Omental fat pad (tissue), 4 donors: ENCODE results near the gene N4BP2L1. TPM values are rescaled to one million over a fixed set of nuclear protein-coding genes. Genes with fewer than 3 reads are reported as not detected.

ENCODE experiments used
- ATAC-seq: fragments of 150-250 bp; one replicate; pipeline ENCODE4 v1.9.1; 2016; ENCODE audit warnings: mild to moderate bottlenecking, moderate library complexity; ENCODE audit not compliant: low FRiP score
- DNase-seq: peaks from one replicate; pipeline ENCODE4 v3.0.0-alpha.2; 2019; ENCODE audit warnings: low spot score
- CTCF ChIP-seq, 3 donors: fragments of 450-650 bp; IDR thresholded peaks; one replicate each; pipeline ENCODE4 v1.5.1; 2016 to 2017; ENCODE audit warnings: antibody characterized with exemption in 3 of 3, mild to moderate bottlenecking in 3 of 3, moderate library complexity in 2 of 3
- total RNA-seq, 4 donors: library from RNA; depleted of rRNA; stranded (reverse); fragments of >200 nt; gene quantifications; one replicate each; pipeline ENCODE4 v1.1.0, GENCODE V29; 2016

N4BP2L1 gene
- total RNA-seq, 4 donors from 2014 or later: 10.6 to 28.4 (median 16.3) TPM

GRCh38 chr13:32448972-32449371 is 21.0 kb upstream of the N4BP2L1 start:
- ATAC-seq (no peak), DNase-seq (no peak)
- no peak for TF ChIP-seq CTCF (IDR thresholded peaks at IDR 0.05)

DNA sequence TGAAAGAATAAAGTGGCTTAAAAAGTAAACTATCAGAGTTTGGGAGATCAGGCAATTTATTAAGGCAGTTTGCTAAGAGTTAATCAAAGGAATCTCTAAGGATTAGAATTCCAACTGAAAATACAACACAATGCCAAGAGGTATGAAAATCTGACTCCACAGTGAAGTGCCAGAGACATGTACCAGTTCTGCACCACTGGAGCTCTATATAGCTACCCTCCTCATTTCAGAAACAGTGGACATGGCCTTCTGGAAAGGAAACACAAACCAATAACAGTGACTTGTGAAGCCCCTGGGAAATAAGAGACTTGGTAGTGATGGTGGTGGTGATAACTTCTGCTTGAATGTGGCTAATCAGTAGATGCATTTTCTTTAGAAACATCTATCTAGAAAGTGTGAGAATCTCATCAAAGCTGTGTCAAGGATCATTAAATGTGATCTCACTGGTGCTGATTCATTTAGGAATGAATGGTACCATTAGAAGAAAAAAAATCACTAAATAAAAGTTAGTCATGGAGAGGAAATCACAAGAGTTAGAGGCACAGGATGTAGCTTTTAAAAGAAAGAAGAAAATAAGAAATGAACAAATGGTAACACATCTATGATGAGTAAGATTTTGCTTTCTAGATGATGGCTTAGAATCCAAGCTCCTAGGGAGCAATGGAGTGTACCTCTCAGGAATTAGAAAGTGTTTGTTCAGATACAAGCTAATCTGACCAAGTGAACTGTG is 20.1 kb upstream of the N4BP2L1 start:
- ATAC-seq (no peak), DNase-seq (no peak)
- no peak for TF ChIP-seq CTCF (IDR thresholded peaks at IDR 0.05)

DNA sequence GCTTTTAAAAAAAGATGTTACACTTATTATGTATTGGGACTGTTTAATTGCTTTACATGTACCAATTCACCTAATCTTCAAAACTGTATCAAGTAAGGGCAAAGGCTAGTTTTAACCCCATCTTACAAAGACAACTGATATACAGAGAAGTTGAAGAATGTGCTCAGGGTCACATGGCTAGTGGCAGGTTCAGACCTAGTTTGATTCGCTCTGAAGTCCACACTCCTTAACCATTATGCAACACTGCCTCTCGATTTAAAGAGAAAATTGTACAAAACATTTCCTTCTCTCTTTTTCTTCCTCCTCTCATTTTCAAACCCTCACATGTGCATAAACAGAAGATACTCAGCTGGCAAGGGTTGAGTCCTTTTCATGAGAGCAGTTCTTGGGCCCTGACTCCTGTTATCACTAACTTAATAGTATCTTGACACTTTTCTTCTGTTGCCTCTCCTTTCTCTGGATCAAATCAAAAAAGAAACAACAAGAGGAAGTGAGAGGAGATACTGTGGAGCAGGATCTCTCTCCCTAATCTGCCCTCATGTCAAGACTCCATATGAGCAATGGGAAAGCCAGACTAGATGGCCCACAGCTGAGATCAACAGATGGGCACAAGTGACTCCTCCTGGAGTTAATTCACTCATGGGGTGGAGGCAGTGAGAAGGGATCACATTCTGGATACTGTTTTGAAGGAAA is 19.0 kb upstream of the N4BP2L1 start:
- DNase-seq (no peak), ATAC-seq (no peak)
- TF ChIP-seq CTCF (IDR thresholded peaks at IDR 0.05): no peak

DNA sequence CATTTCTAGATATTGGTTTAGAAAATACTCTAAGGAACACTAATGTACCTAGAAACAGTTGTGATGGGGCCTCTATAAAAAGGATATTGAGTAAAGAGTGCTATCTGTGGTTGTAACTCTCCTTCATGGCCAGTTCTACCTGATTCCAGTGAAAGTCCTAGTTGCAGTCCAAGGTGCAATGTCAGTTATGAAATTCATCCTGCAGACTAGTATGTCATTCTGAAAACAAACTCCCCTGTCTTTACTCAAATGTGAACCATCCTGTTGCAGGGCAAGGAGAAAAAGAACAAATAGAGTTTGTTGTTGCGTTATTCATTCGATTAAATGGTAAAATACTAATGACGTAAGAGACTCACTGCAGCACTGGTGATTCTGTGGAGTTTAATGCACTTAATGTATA is 18.3 kb upstream of the N4BP2L1 start:
- ATAC-seq (no peak), DNase-seq (no peak)
- TF ChIP-seq CTCF (IDR thresholded peaks at IDR 0.05): no peak

DNA sequence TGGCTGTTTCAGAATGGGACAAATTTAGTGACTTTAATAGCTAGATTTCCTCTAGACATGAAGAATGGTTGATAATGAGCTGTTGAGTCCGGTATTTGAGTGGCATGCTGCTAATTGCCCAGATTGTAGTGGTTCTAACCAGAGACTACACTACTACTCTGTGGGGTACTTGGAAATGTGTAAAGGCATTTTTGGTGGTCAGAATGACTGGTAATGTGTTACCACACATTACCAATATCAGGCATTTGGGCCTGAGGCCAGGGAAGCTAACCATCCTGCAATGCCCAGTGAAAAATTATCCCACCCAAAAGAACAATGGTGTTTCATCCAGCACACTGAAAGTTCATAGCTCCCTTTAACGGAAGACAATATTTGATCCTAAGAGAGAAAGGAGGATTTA is 17.5 kb upstream of the N4BP2L1 start:
- no peak for TF ChIP-seq CTCF (IDR thresholded peaks at IDR 0.05)
- ATAC-seq (no peak), DNase-seq (no peak)

GRCh38 chr13:32443111-32443510 is 15.2 kb upstream of the N4BP2L1 start:
- ATAC-seq (no peak), DNase-seq (no peak)

More at GRCh38 chr13:32443111-32443510, 15.2 kb upstream of the N4BP2L1 start:
- no peak for TF ChIP-seq CTCF (IDR thresholded peaks at IDR 0.05)
